Activated CD8-positive, alpha-beta memory T cell treated with anti-CD3 and anti-CD28 coated beads, Interleukin-2, amount 50 U/mL, for 1 hour (primary cell): Measurements from ENCODE around the gene TPT1.
"Not testable (repeated sequence)": the region's sequence is repeated elsewhere in the genome, so short reads cannot be mapped to it uniquely, and the experiment has no call there.

ENCODE experiments used
- DNase-seq: peaks from one replicate; pipeline ENCODE4 v3.0.0-alpha.2; 2020; ENCODE audit errors: extremely low read depth

The TPT1 gene

DNA sequence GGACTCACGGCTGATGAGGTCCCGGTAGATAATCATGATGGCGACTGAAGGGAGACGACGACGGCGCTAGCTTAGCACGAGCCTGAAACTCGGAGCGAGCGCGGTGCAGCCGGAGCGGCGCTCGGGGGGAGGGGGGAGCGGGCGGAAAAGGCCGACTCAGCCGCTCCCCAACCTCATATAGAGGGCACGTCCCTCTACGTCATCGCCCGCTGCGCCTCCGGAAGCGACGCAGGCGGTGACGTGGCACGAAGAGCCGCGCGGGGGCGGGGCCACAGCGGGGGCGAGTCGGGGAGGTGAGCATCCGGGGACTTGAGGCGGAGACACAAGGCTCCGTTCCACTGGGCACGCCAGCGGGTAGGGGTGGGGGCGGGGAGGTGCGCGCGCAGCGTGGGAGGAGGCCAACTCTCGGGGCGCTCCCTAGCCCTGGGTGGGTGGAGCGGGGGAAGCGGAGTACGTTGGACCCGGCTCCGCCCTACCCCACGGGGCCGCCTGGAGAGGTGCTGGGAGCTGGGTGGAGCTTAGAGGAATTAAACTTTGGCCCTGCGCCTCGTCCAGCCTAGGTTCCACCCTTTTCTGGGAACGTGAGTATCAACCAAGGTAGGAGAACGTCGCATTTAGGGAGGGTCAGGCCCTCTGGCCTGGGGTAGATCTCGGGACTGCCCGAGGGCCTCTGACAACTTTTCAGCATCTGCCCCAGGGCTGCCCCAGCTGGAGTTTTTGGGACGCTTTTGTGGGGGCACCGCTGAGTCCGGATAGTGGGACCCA is at the start of gene TPT1:
Gene TPT1 (minus strand): TSS at position 150 of the 765 bp plus-strand sequence. CDS start 114 bp downstream, at position 36.
- DNase-seq: peak; percentile 97

DNA sequence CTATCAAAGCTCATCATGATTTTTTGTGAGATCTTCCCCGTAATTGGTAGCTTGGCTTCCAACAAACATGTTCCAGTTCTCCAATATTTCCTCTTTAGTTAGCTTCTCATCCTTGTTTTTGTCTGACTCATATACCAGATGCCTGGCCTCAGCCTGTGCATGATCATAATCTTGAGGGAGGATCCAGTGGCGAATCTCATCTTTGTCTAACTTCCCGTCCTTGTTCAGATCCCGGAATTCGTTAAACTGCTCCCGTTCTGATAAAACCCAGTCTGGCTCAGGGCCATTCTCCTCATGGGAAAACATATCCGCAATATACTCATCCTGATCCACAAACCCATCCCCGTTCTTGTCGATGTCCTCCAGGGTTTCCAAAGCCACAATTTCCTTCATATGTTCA is 49.4 kb upstream of the TPT1 start:
- DNase-seq: not testable (repeated sequence)

DNA sequence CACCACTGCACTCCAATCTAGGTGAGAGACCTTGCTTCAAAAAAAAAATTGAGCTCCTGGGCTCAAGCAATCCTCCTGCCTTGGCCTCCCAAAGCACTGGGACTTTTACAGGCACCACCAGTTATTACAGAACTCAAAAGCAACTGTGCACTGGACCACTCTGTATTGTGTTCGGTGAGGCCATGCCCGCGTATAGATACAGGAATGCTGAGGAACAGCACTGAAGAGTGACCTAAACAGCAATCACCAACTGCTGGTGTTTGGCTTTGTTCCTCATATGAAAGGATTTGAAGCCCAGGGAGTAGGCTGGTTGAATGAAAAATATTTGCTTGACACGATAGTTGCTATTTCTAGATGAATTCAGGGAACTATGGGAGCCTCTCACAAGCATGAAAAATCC is 47.7 kb upstream of the TPT1 start:
- no peak for DNase-seq

DNA sequence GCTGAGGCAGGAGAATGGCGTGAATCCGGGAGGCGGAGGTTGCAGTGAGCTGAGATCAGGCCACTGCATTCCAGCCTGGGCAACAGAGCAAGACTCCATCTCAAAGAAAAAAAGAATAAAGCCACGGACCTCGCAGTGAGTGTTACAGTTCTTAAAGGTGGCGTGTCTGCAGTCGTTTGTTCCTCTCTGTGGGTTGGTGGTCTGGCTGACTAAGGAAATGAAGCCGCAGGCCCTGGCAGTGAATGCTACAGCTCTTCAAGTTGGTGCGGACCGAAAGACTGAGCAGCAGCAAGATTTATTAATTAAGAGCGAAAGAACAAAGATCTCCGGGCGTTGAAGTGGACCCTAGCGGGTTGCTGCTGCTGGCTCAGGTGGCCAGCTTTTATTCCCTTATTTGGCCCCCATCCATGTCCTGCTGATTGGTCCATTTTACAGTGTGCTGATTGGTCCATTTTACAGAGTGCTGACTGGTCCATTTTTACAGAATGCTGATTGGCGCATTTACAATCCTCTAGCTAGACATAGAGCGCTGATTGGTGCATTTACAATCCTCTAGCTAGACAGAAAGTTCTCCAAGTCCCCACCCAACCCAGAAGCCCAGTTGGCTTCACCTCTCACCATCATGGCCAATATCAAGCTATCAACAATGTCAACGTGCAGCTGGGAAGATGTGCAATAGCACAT is 46.1 kb upstream of the TPT1 start:
- not testable (repeated sequence) for DNase-seq

DNA sequence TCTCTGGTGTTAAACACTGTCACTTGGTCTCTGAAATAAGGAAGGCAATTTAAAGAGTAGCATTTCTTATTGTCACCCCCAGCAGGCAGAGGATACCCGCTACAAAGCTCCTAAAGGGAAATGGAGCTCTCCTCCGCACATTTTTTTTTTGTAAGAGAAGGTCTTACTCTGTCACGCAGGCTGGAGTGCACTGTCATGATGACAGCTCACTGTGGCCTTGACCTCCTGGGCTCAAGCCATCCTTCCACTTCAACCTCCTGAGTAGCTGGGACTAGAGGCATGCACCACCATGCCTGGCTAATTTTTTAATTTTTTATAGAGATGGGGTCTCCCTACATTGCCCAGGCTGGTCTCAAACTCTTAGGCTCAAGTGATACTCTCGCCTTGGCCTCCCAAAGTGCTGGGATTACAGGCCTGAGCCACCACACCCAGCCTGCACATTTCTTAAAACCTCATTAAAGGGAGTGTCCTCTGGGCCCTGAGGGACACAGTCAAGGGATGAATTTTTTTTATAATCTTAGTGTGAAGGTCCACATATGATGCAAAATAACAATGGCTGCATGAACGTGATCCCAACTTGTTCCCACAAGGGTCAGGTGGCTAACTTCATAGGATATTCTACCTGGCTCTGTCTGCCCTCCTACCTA is 45.0 kb upstream of the TPT1 start:
- no peak for DNase-seq

DNA sequence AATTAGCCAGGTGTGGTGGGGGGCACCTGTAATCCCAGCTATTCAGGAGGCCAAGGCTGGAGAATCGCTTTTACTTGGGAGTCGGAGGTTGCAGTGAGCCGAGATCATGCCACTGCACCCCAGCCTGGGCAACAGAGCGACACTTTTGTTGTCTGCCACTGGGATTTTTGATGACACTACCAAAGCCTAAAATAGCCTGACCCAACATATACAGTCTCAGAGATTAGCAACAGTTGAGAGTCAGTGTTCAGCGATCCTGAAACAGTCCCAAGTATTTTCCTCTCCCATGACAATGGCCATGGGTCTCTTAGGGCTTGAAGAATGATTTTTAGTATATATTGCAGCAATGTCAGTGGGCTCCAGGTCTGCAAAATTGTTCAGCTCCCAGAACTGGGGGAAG is 44.3 kb upstream of the TPT1 start:
- no peak for DNase-seq

DNA sequence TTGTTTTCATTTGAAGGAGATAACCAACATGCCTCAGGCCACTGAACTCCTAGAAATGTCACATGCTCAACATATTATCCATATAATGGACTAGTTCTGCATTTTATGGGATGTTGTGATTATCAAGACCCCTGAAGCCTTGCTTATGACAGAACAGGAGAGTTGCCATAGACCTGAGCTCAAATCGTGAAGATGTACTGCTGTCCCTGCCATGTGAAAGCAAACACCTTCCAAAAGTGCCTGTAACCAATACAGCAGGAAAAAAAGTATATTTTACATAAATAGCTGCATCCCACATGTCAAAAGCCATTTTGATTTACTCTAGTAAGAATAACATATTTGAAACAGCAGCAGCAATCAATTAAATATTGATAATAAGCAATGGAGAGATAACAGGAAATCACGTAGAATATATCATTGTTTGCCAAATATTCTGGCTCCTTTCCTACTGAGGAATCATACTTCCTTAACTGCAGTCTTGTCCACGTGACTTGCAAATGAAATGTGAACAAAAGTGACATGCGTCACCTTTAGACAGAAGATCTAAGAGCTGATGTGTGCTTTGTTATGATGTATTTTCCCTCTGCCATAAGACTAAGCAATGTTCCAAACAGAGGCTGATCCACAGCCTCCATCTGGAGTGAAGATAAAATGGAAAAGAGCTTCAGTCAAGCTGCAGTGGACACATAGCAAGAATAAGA is 43.6 kb upstream of the TPT1 start:
- no peak for DNase-seq

DNA sequence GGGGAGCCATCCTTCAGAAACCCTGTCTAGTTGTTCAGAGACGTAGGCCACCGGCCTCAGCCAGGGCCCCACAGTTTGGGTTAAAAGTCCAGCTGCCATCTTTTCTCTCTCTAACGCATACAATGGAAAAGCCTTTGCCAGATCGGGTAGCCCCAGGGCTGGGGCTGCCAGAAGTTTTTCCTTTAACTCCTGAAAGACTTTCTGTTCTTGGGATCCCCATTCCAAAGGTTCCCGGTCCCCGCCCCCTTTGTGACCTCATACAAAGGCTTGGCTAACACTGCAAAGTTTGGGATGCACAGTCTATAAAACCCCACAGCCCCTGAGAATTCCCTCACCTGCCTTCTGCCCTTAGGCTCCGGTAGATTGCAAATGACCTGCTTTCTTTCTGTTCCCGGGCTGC is 41.8 kb upstream of the TPT1 start:
- DNase-seq: not testable (repeated sequence)

DNA sequence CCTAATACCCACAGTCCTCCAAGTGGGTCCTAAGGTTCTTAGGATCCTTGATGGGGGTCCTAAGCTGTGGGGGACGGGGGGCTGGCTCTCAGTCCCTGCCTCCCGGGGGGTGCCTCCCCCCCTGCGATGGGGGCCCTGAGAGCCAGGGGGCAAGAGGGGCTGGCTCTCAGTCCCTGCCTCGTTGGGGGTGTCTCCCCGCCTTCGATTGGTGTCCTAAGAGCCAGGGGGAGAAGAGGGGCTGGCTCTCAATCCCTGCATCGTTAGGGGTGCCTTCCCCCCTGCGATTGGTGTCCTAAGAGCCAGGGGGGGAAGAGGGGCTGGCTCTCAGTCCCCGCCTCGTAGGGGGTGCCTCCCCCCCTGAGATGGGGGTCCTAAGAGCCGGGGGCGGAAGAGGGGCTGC is 40.2 kb upstream of the TPT1 start:
- no peak for DNase-seq

DNA sequence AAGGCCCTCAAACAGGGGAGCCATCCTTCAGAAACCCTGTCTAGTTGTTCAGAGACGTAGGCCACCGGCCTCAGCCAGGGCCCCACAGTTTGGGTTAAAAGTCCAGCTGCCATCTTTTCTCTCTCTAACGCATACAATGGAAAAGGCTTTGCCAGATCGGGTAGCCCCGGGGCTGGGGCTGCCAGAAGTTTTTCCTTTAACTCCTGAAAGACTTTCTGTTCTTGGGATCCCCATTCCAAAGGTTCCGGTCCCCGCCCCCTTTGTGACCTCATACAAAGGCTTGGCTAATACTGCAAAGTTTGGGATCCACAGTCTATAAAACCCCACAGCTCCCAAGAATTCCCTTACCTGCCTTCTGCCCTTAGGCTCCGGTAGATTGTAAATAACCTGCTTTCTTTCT is 39.7 kb upstream of the TPT1 start:
- not testable (repeated sequence) for DNase-seq

DNA sequence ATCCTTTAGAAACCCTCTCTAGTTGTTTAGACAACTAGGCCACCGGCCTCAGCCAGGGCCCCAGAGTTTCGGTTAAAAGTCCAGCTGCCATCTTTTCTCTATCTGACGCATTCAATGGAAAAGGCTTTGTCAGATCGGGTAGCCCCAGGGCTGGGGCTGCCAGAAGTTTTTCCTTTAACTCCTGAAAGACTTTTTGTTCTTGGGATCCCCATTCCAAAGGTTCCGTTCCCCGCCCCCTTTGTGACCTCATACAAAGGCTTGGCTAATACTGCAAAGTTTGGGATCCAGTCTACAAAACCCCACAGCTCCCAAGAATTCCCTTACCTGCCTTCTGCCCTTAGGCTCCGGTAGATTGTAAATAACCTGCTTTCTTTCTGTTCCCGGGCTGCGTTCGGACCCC is 38.5 kb upstream of the TPT1 start:
- DNase-seq: not testable (repeated sequence)

DNA sequence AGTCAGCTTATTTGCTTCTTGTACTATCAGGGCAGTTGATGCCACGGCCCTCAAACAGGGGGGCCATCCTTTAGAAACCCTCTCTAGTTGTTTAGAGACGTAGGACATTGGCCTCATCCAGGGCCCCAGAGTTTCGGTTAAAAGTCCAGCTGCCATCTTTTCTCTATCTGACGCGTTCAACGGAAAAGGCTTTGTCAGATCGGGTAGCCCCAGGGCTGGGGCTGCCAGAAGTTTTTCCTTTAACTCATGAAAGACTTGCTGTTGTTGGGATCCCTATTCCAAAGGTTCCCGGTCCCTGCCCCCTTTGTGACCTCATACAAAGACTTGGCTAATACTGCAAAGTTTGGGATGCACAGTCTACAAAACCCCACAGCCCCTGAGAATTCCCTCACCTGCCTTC is 37.8 kb upstream of the TPT1 start:
- DNase-seq: not testable (repeated sequence)

DNA sequence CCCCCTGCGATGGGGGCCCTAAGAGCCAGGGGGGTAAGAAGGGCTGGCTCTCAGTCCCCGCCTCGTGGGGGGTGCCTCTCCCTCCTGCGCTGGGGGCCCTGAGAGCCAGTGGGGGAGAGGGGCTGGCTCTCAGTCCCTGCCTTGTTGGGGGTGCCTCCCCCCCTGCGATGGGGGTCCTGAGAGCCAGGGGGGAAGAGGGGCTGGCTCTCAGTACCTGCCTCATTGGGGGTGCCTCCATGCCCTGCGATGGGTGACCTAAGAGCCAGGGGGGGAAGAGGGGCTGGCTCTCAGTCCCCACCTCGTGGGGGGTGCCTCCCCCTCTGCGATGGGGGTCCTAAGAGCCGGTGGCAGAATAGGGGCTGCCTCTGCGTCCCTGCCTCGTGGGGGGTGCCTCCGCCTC is 36.3 kb upstream of the TPT1 start:
- not testable (repeated sequence) for DNase-seq

DNA sequence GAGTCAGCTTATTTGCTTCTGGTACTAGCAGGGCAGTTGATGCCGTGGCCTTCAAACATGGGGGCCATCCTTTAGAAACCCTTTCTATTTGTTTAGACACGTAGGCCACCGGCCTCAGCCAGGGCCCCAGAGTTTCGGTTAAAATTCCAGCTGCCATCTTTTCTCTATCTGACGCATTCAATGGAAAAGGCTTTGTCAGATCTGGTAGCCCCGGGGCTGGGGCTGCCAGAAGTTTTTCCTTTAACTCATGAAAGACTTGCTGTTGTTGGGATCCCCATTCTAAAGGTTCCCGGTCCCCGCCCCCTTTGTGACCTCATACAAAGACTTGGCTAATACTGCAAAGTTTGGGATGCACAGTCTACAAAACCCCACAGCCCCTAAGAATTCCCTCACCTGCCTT is 35.7 kb upstream of the TPT1 start:
- not testable (repeated sequence) for DNase-seq

DNA sequence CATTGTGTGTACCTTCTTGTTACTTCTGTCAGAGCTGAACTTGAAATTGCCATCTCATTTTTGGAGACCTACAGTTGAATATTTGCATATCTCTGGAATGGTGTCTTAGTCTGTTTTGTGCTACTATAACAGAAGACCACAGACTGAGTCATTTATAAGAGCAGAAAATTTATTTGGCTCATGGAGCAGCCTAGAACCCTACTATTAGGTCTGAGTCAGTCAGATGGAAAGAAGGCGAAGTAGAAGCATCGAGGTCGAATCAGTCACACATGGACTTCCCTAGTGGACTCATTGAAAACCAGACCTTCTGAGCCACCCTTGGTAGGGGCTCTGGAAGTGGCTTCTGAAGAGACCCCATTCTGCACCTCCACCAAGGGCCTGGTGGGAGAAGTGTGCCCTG is 33.9 kb upstream of the TPT1 start:
- no peak for DNase-seq

DNA sequence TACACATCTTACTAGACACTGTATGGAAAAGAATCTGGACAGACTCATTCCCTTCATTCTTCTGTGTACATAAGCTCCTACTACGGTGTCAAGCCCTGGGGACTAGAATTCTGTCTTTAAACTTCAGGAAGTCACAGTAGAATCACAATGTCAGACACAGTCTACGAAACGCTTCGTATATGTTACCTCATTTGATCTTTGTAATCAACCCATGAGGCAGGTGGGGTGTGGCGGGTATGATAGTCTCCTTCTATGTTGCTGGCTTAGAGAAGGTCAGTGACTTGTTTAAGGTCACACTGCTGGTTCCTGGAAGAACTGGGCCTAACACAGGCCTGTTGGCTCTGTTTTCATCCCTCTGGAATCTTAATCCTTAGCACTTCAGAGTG is 32.2 kb upstream of the TPT1 start:
- no peak for DNase-seq

DNA sequence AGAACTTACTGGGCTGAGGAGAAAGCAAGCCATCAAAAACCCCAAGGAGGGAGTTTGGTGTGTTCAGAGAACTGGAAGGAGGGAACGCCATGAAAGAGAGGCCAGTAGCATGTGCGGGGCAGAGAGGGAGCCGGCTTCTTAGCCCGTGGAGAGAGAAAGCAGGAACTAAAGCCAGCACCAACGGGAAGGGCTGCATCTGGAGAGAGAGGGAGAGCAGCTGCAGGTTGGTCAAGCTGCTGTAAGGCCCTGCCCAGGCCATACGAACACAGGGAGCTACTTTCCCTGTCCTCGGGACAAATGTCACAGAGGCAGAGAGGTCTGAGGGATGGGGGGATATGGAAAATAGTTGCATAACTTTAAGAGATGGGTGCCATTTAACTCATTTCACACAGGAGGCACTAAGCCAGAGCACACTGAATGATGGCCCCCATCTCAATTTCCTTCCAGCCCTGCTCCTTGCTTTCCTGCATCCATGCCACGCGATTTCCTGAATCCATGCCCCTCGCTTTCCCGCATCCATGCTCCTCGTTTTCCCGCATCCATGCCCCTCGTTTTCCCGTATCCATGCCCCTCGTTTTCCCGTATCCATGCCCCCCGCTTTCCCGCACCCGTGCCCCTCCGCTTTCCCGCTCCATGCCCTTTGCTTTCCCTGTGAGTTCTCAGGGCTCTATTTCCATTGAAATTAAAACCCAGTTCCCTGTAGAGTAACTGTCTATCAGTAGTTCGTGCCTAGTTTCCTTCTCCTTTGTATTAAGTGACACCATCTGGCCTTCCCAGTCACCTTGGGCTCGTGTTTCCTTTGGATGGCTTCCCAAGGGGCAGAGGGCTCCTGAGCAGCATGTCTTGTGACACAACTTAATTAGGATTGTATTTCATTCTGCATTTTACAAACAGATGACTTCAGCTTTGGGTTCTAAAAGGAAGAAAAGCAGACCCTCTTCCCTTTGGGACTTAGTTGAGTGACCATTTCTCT is 31.5 kb upstream of the TPT1 start:
- no peak for DNase-seq

DNA sequence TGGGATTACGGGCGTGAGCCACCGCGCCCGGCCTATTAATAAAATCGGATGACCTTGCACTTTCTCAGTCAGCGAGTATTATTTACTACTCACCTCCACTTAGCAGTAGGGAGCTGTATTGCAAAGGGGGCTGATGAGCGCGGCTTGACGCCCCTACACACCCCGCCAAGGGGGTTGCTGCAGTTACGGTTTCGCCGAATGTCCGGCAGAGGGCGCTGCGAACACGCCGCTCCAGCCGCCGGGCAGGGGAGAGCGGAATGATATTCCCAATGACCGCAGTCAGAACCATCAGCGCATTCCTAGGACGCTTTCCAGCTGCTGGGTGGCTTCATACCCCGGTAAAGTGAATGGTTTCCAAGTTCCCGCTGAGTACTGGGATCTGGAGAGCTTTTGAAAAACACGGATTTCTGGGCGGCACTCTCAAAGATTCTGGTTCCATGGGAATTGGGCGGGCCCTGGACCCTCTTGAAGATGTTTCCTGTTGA is 30.0 kb upstream of the TPT1 start:
- DNase-seq: no peak

DNA sequence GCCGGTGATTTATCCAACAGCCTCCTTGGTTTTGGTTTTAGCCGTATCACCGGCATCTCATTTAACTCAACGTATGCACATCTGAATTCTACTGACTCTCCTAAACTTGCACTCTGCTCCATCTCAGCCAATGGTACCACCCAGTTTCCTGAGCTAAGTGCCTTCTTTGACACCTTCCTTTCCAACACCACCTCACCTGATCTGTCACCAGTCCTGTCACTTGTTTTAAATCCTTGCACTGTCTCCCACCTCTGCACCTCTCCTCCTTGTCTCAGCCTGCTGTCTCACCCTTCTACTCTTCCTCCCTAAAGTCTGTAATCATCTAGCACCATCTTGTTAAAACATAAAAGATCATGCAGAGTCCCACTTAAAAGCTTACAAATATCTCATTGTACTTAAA is 28.1 kb upstream of the TPT1 start:
- no peak for DNase-seq

DNA sequence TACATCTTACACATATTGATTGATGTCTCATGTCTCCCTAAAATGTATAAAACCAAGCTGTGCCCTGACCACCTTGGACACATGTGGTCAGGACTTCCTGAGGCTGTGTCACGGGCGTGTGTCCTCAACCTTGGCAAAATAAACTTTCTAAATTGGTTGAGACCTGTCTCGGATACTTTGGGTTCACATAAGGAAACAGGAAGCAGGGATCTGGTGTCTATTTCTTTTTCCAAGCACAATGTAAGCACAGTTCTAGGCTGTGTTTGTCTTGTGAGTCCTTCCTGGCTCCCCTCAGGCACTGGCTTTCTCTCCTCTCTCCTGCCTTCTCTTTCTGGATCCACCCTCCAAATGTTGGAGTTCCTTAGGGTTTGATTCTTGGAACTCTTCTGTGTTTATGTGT is 27.6 kb upstream of the TPT1 start:
- no peak for DNase-seq

DNA sequence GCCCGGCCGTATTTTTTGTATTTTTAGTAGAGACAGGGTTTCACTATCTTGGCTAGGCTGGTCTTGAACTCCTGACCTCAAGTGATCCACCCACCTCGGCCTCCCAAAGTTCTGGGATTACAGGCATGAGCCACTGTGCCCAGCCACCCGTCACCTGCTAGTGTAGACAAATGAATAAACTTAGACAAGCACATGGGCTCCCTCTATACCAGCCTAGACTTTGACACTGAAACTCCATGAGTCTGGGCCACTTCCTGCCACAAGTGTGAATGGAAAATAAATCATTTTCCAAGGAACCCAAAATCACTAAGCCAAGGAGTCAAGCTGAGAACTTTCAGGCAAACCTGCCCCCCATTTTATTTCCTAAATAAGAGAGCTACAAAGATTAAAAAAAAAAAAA is 27.0 kb upstream of the TPT1 start:
- DNase-seq: no peak
